Stimulated activated CD8-positive, alpha-beta memory T cell treated with anti-CD3 and anti-CD28 coated beads, Interleukin-7, amount 100 ng/mL, for 4 hours (primary cell): ENCODE measurements around the gene OSBPL10.

ENCODE experiments used
- DNase-seq, 2 donors: peaks; one replicate each; pipeline ENCODE4 v3.0.0-alpha.2; 2020; ENCODE audit warnings: low read depth in 2 of 2

The OSBPL10 gene

GRCh38 chr3:31926543-31926942 is 54.5 kb downstream of the OSBPL10 start:
- no peak for DNase-seq

- no peak for DNase-seq
Measured at GRCh38 chr3:31925271-31925630, 55.8 kb downstream of the OSBPL10 start.

GRCh38 chr3:31924610-31925270 is 56.3 kb downstream of the OSBPL10 start:
- no peak for DNase-seq

GRCh38 chr3:31922962-31923361 is 58.1 kb downstream of the OSBPL10 start:
- DNase-seq = no peak

- DNase-seq = no peak
Measured at GRCh38 chr3:31921837-31922236, 59.2 kb downstream of the OSBPL10 start.

GRCh38 chr3:31920310-31920709 is 60.8 kb downstream of the OSBPL10 start:
- DNase-seq = no peak

GRCh38 chr3:31919528-31919927 is 61.5 kb downstream of the OSBPL10 start:
- DNase-seq = no peak

GRCh38 chr3:31918179-31919150 is 62.6 kb downstream of the OSBPL10 start:
- DNase-seq = no peak

- no peak for DNase-seq
Measured at GRCh38 chr3:31917303-31918005, 63.6 kb downstream of the OSBPL10 start.

GRCh38 chr3:31911643-31912042 is 69.4 kb downstream of the OSBPL10 start:
- no peak for DNase-seq

GRCh38 chr3:31911124-31911523 is 69.9 kb downstream of the OSBPL10 start:
- DNase-seq = no peak

- no peak for DNase-seq
Measured at GRCh38 chr3:31909455-31909854, 71.6 kb downstream of the OSBPL10 start.

- DNase-seq = no peak
Measured at GRCh38 chr3:31908391-31909097, 72.5 kb downstream of the OSBPL10 start.

GRCh38 chr3:31906182-31906581 is 74.9 kb downstream of the OSBPL10 start:
- no peak for DNase-seq

GRCh38 chr3:31903686-31904431 is 77.2 kb downstream of the OSBPL10 start:
- DNase-seq = no peak

GRCh38 chr3:31900583-31900982 is 80.5 kb downstream of the OSBPL10 start:
- DNase-seq = no peak

- no peak for DNase-seq
Measured at GRCh38 chr3:31896648-31897433, 84.2 kb downstream of the OSBPL10 start.

- no peak for DNase-seq
Measured at GRCh38 chr3:31896026-31896425, 85.0 kb downstream of the OSBPL10 start.

GRCh38 chr3:31895471-31895870 is 85.6 kb downstream of the OSBPL10 start:
- DNase-seq = no peak

GRCh38 chr3:31892916-31893573 is 88.0 kb downstream of the OSBPL10 start:
- DNase-seq = no peak
